Activated naive CD4-positive, alpha-beta T cell treated with anti-CD3 and anti-CD28 coated beads, Interleukin-2, amount 10 ng/mL, durations not matched to agents 7 days and 5 days (primary cell): ENCODE measurements around the gene FOXD3.

ENCODE experiments used
- CTCF ChIA-PET: fragments of 350-600 bp; sonication (Branson Sonifier 250); formaldehyde crosslinking; loops from one replicate; lab custom pipeline; 2021; ENCODE audit warnings: antibody characterized with exemption; lab: Charles Lee
- DNase-seq: peaks from one replicate; pipeline ENCODE4 v3.0.0-alpha.2; 2020
- H3K27ac Mint-ChIP-seq: one replicate; pipeline ENCODE4 v1.8.0; 2021; ENCODE audit warnings: mild to moderate bottlenecking, moderate library complexity, mixed read lengths
- H3K27me3 Mint-ChIP-seq: one replicate; pipeline ENCODE4 v1.8.0; 2021; ENCODE audit warnings: mild to moderate bottlenecking, mixed read lengths
- H3K36me3 Mint-ChIP-seq: one replicate; pipeline ENCODE4 v1.8.0; 2021; ENCODE audit warnings: mixed read lengths
- H3K4me1 Mint-ChIP-seq: one replicate; pipeline ENCODE4 v1.8.0; 2021; ENCODE audit warnings: mixed read lengths
- H3K4me3 Mint-ChIP-seq: one replicate; pipeline ENCODE4 v1.8.0; 2021; ENCODE audit warnings: mild to moderate bottlenecking, moderate library complexity, mixed read lengths
- H3K9me3 Mint-ChIP-seq: one replicate; pipeline ENCODE4 v1.8.0; 2021; ENCODE audit warnings: mixed read lengths

Gene FOXD3

DNA sequence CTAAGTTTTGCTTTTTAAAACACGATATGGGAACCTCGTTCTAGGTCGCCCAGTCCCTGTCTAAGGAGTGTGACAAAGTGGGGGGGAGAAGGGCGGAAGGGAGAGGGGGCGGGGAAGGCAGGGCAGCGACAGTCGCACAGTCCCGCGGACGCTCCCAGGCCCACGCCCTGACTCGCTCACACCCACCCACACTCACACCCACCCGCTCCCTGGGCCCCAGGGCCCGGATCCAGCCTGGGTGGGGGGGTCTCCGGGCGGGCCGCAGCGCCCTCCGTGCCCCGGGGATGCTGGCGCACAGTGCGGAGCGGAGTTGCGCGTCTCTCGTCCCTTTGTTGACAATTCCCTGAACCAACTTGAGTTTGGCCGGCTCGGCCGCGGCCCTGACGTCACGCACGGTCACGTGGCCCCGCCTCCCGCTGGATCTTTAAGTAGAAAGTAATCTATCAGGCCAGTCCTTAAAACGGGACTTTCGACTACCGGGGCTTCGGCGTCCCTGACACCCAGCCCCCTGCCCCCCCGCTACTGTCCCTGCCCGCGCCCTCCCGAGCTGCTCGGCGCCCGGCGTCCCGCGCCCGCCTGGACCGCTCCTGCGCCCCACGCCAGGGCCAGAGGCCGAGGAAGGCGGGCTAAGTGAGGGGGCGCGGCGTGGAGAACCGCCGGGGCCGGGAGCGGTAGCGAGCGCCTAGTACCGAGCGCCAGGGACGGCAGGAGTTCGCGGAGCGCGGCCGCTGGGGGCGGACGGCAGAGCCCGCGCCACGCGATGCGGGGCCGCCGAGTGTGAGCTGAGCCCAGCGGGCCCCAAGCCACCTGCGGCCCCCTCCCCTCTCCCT lies at the start of gene FOXD3:
Gene FOXD3 (plus strand): TSS at position 454 of the 830 bp plus-strand sequence. CDS start 492 bp downstream, outside the sequence.
- CTCF ChIA-PET, result interaction anchor here (0.6 to 1.8 kb wide), 3 partner anchors 9 to 233 kb away, joined by 3 to 8 read pairs (median 3); no protein-coding TSS in a partner anchor
- peak within 1 kb of the TSS; percentile 70 for H3K4me3 Mint-ChIP-seq
- H3K9me3 Mint-ChIP-seq, result peaks cover 3% of the 10 kb centered on the region
- DNase-seq, result peak; percentile 48
- H3K4me1 Mint-ChIP-seq, result peaks cover 49% of the 10 kb centered on the region
- H3K27me3 Mint-ChIP-seq, result peaks cover 93% of the 10 kb centered on the region
- H3K27ac Mint-ChIP-seq, result peak within 1 kb of the TSS; percentile 81
- H3K36me3 Mint-ChIP-seq, result peaks cover 29% of the 10 kb centered on the region

DNA sequence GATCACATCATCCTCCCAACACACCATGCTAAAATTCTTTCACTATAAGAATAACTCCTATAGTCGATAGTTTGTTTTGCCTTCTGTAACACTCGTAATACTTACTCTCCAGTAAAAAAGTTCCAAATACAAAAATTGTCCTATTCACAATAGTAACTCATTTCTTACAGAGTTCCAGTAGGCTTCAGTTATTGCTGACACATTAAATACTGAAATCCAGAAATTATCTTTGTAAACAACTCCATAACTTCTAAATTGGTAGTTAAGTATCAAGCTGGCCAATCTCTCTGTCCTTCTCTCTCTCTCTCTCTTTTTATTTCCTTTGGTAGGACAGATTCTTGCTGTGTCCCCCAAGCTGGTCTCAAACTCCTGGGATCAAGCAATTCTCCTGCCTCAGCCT lies 49.6 kb upstream of the FOXD3 start:
- Mint-ChIP-seq H3K36me3 (no peaks in the 10 kb centered on the region), H3K4me3 (no peak overlapping the region), H3K9me3 (no peaks in the 10 kb centered on the region), H3K27ac (no peak overlapping the region), H3K27me3 (peaks cover 7% of the 10 kb centered on the region), H3K4me1 (no peaks in the 10 kb centered on the region)
- CTCF ChIA-PET, result no interaction called here
- no peak for DNase-seq

- CTCF ChIA-PET, result no interaction called here
- Mint-ChIP-seq H3K4me3 (no peak overlapping the region), H3K9me3 (no peaks in the 10 kb centered on the region), H3K4me1 (no peaks in the 10 kb centered on the region), H3K27me3 (peaks cover 7% of the 10 kb centered on the region), H3K36me3 (no peaks in the 10 kb centered on the region), H3K27ac (no peak overlapping the region)
- DNase-seq, result no peak
Observed at GRCh38 chr1:63274371-63274770, 48.0 kb upstream of the FOXD3 start.

DNA sequence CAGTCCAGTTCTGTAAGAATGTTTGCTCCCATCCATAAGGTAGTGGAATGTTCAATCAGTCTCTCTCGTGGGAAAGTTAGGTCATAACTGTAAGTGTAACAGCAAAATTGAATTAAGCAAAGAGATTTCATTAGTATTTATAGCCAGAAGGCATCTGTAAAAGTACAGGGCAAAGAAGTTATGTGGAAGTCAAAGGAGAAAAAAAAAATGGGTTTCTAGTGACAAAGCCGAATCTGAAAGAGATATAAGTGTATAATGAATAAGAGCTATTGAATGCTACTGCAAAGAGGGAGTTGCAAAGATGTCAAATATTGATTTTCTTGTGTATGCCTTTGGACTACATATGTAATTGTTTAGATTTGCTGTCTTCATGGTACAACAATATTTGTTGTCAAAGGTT lies 47.4 kb upstream of the FOXD3 start:
- Mint-ChIP-seq H3K36me3 (no peaks in the 10 kb centered on the region), H3K9me3 (no peaks in the 10 kb centered on the region), H3K27ac (no peak overlapping the region), H3K27me3 (peaks cover 7% of the 10 kb centered on the region), H3K4me3 (no peak overlapping the region), H3K4me1 (no peaks in the 10 kb centered on the region)
- CTCF ChIA-PET, result no interaction called here
- DNase-seq, result no peak

DNA sequence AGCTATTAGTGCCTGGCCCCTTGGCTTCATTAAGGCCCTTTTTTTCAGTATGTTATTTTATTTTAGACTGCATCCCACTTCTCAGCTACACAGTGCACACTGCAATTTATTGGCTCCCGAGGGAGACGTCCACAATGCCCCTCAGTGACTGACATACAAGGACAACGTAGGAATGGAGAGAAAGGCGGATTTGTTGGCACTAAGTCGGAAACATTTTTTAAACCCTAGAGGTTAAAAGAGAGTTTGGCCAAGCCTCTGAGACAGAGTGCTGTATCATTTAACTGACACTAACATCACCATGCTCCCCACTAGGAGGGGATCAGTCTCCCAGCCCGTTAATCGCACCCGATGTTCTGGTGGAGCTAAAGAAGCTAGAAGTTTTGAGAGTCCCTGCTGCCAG lies 45.7 kb upstream of the FOXD3 start:
- no peaks in the 10 kb centered on the region for H3K9me3 Mint-ChIP-seq

DNA sequence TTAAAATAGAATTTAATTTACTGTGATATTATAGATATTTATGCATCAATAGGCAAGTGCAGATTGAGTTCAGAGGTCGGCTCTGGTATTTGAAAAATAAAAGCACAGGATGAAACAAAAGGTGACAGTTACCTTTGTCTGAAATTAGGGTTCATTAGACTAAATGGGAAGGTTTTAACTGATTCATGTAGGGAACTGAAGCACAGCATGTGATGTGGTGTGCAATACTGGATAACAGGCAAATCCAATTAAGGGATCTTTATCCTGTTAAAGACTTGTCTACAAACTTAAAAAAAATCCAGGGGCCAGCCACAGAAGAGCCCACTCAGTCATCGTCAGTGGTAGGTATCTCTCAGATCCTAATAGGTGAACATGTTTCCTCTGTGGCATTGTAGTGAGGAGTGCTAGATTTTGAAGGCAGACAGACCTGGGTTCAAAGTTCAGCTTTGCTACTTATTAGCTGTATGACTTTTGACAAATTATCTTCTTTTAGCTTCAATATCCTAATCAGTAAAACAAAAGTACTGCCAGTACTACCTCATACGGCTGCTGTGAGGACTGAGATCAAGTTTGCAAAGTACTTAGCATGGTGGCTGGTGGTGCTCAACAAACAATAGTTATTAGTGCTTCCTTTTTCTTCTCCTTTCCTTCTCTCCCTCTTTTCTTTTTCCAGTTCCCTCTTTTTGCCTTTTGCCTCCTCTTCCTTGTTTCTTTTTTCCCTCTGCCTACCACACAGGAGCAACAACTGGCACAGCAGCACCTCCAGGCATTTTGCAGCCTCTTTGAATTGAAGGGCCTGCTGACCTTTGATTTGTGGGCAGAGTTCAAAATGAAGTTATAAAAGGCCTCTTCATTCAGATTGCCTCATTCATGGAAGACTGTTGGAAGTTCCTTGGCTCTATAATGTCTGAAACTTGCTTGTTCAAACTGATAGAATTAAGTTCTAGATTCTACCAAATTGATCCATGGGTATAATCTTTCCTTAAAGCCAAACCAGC lies 44.9 kb upstream of the FOXD3 start:
- H3K27ac Mint-ChIP-seq, result no peak overlapping the region
- no peaks in the 10 kb centered on the region for H3K9me3 Mint-ChIP-seq
- no peak for DNase-seq
- H3K4me1 Mint-ChIP-seq, result no peaks in the 10 kb centered on the region
- H3K4me3 Mint-ChIP-seq, result no peak overlapping the region
- no peaks in the 10 kb centered on the region for H3K36me3 Mint-ChIP-seq
- peaks cover 7% of the 10 kb centered on the region for H3K27me3 Mint-ChIP-seq
- CTCF ChIA-PET, result no interaction called here

More for the DNA sequence above, 45.7 kb upstream of the FOXD3 start:
- CTCF ChIA-PET, result no interaction called here
- Mint-ChIP-seq H3K4me1 (no peaks in the 10 kb centered on the region), H3K4me3 (no peak overlapping the region), H3K36me3 (no peaks in the 10 kb centered on the region), H3K27ac (no peak overlapping the region), H3K27me3 (peaks cover 7% of the 10 kb centered on the region)
- DNase-seq, result no peak

- CTCF ChIA-PET, result no interaction called here
- Mint-ChIP-seq H3K4me1 (no peaks in the 10 kb centered on the region), H3K4me3 (no peak overlapping the region), H3K36me3 (no peaks in the 10 kb centered on the region), H3K27ac (no peak overlapping the region), H3K27me3 (peaks cover 3% of the 10 kb centered on the region), H3K9me3 (no peaks in the 10 kb centered on the region)
- DNase-seq, result no peak
Observed at GRCh38 chr1:63281753-63282152, 40.6 kb upstream of the FOXD3 start.

DNA sequence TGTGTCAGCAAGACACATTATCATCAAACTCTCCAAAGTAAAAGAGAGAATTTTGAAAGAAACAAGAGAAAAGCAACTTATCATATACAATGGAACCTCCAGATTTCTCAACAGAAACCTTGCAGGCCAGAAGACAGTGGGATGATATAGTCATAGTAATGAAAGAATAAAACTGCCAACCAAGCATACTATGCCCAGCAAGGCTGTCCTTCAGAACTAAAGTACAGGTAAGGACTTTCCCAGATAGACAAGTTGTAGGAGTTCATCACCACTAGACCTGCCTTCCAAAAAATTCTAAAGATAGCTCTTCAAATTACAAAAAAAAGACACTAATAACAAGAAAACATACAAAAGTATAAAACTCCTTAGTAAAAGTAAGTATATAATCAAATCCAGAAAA lies 33.2 kb upstream of the FOXD3 start:
- DNase-seq, result no peak
- no peaks in the 10 kb centered on the region for H3K27me3 Mint-ChIP-seq
- CTCF ChIA-PET, result no interaction called here
- H3K27ac Mint-ChIP-seq, result no peak overlapping the region
- no peaks in the 10 kb centered on the region for H3K4me1 Mint-ChIP-seq
- H3K9me3 Mint-ChIP-seq, result peaks cover 12% of the 10 kb centered on the region
- H3K36me3 Mint-ChIP-seq, result no peaks in the 10 kb centered on the region
- H3K4me3 Mint-ChIP-seq, result no peak overlapping the region

GRCh38 chr1:63294803-63295594 lies 27.4 kb upstream of the FOXD3 start:
- no peak for DNase-seq
- no peak overlapping the region for H3K27ac Mint-ChIP-seq
- no peaks in the 10 kb centered on the region for H3K36me3 Mint-ChIP-seq
- no peaks in the 10 kb centered on the region for H3K4me1 Mint-ChIP-seq
- H3K4me3 Mint-ChIP-seq, result no peak overlapping the region
- H3K9me3 Mint-ChIP-seq, result no peaks in the 10 kb centered on the region
- no peaks in the 10 kb centered on the region for H3K27me3 Mint-ChIP-seq
- CTCF ChIA-PET, result no interaction called here

DNA sequence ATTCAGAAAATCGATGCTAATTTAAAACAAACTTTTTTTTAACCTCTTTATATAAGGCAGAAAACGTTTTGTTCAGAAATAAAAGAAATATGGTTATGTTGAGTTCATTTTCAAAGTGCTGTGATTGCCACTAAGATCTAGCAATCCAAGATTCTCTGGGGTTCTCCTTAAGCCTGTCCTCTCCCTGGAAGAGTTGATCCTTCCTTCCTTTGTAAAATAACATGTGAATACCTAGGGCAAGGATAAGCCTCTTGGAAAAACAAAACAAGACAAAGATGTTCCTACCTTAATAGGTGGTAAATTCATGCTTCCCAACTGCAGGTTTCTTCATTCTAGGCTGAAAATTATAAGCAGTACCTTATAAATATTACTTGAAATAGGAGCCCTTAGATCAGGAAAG lies 18.0 kb upstream of the FOXD3 start:
- Mint-ChIP-seq H3K36me3 (no peaks in the 10 kb centered on the region), H3K9me3 (no peaks in the 10 kb centered on the region), H3K27ac (no peak overlapping the region), H3K4me1 (no peaks in the 10 kb centered on the region), H3K27me3 (peaks cover 5% of the 10 kb centered on the region), H3K4me3 (no peak overlapping the region)
- CTCF ChIA-PET, result no interaction called here
- no peak for DNase-seq

- Mint-ChIP-seq H3K4me3 (no peak overlapping the region), H3K27me3 (peaks cover 5% of the 10 kb centered on the region), H3K27ac (no peak overlapping the region), H3K4me1 (no peaks in the 10 kb centered on the region), H3K36me3 (no peaks in the 10 kb centered on the region), H3K9me3 (no peaks in the 10 kb centered on the region)
- CTCF ChIA-PET, result no interaction called here
- DNase-seq, result no peak
Observed at GRCh38 chr1:63305043-63305442, 17.3 kb upstream of the FOXD3 start.

- no peak for DNase-seq
- CTCF ChIA-PET, result no interaction called here
- no peak overlapping the region for H3K4me3 Mint-ChIP-seq
- H3K27me3 Mint-ChIP-seq, result peaks cover 9% of the 10 kb centered on the region
- no peaks in the 10 kb centered on the region for H3K36me3 Mint-ChIP-seq
- no peaks in the 10 kb centered on the region for H3K4me1 Mint-ChIP-seq
- H3K27ac Mint-ChIP-seq, result no peak overlapping the region
- no peaks in the 10 kb centered on the region for H3K9me3 Mint-ChIP-seq
Observed at GRCh38 chr1:63307196-63307794, 15.1 kb upstream of the FOXD3 start.

- no peak for DNase-seq
- H3K36me3 Mint-ChIP-seq, result peaks cover 24% of the 10 kb centered on the region
- no peak overlapping the region for H3K27ac Mint-ChIP-seq
- peaks cover 32% of the 10 kb centered on the region for H3K4me1 Mint-ChIP-seq
- H3K27me3 Mint-ChIP-seq, result peaks cover 85% of the 10 kb centered on the region
- peak overlapping the region; percentile 33 for H3K4me3 Mint-ChIP-seq
- peaks cover 3% of the 10 kb centered on the region for H3K9me3 Mint-ChIP-seq
- CTCF ChIA-PET, result interaction anchor here (0.7 to 1.6 kb wide), 3 partner anchors 9 to 18 kb away, joined by 3 to 6 read pairs (median 4); no protein-coding TSS in a partner anchor
Observed at GRCh38 chr1:63316598-63316983, 5.8 kb upstream of the FOXD3 start.
